RPMI7951 (cell line): ENCODE results near the gene PTPRR. TPM values are rescaled to one million over a fixed set of nuclear protein-coding genes. Genes with fewer than 3 reads are reported as not detected.
A peak's percentile ranks its signal among the peaks of the same experiment; 100 is the strongest.
"Not testable (repeated sequence)": the region's sequence is repeated elsewhere in the genome, so short reads cannot be mapped to it uniquely, and the experiment has no call there.

ENCODE experiments used
- DNase-seq: peaks from one replicate; pipeline ENCODE4 v3.0.0-alpha.2; 2012; ENCODE audit warnings: low read depth
- total RNA-seq: library from RNA; depleted of rRNA; stranded (reverse); fragments of >200 nt; shearing (Covaris generic); gene quantifications from 2 replicates; pipeline ENCODE4 v1.2.3, GENCODE V29; 2014

PTPRR gene
- total RNA-seq, 1 experiment from 2014 or later, result 9.0 TPM

GRCh38 chr12:70747445-70748260 lies 172.9 kb downstream of the PTPRR start:
- no peak for DNase-seq

- DNase-seq, result no peak
Measured at GRCh38 chr12:70745048-70745447, 175.5 kb downstream of the PTPRR start.

- no peak for DNase-seq
Measured at GRCh38 chr12:70744178-70744577, 176.4 kb downstream of the PTPRR start.

GRCh38 chr12:70741256-70741655 lies 179.3 kb downstream of the PTPRR start:
- DNase-seq, result no peak

- no peak for DNase-seq
Measured at GRCh38 chr12:70739756-70740155, 180.8 kb downstream of the PTPRR start.

GRCh38 chr12:70736351-70737133 lies 184.0 kb downstream of the PTPRR start:
- DNase-seq, result no peak

- DNase-seq, result not testable (repeated sequence)
Measured at GRCh38 chr12:70735197-70735596, 185.3 kb downstream of the PTPRR start.

- DNase-seq, result peak; percentile 55
Measured at GRCh38 chr12:70733385-70733784, 187.2 kb downstream of the PTPRR start.

GRCh38 chr12:70732287-70732686 lies 188.3 kb downstream of the PTPRR start:
- DNase-seq, result no peak

GRCh38 chr12:70730675-70731180 lies 189.8 kb downstream of the PTPRR start:
- DNase-seq, result no peak

GRCh38 chr12:70724444-70724843 lies 196.1 kb downstream of the PTPRR start:
- peak; percentile 31 for DNase-seq

GRCh38 chr12:70722584-70723343 lies 197.8 kb downstream of the PTPRR start:
- DNase-seq, result peak; percentile 20

- no peak for DNase-seq
Measured at GRCh38 chr12:70721656-70722357, 198.7 kb downstream of the PTPRR start.

GRCh38 chr12:70721216-70721615 lies 199.3 kb downstream of the PTPRR start:
- DNase-seq, result no peak

GRCh38 chr12:70719672-70720420 lies 200.7 kb downstream of the PTPRR start:
- DNase-seq, result peak; percentile 55

GRCh38 chr12:70719071-70719470 lies 201.5 kb downstream of the PTPRR start:
- peak; percentile 9 for DNase-seq

GRCh38 chr12:70711831-70712230 lies 208.7 kb downstream of the PTPRR start:
- DNase-seq, result no peak

GRCh38 chr12:70709022-70709421 lies 211.5 kb downstream of the PTPRR start:
- no peak for DNase-seq

- DNase-seq, result no peak
Measured at GRCh38 chr12:70706611-70707010, 213.9 kb downstream of the PTPRR start.

- DNase-seq, result no peak
Measured at GRCh38 chr12:70698345-70698744, 222.2 kb downstream of the PTPRR start.
